Left renal cortex interstitium (tissue), 4 donors: ENCODE results near the gene TRIM59. TPM values are rescaled to one million over a fixed set of nuclear protein-coding genes. Genes with fewer than 3 reads are reported as not detected.

Experiments
- DNase-seq, 4 donors: peaks; one replicate each; pipeline ENCODE4 v3.0.0-alpha.2; 2013; ENCODE audit warnings: low read depth in 4 of 4, low spot score in 2 of 4, missing footprints in 1 of 4
- polyA plus RNA-seq, 4 donors: library from polyadenylated mRNA; unstranded; fragments of 120-200 nt; gene quantifications; one replicate each; pipeline ENCODE4 v1.2.1, GENCODE V29; 2013; ENCODE audit not compliant: insufficient read length in 4 of 4

Gene TRIM59
- polyA plus RNA-seq, result 10 to 100 TPM; 13.5 to 22.8 (median 16.6) TPM

- peak; percentile 88 to 93 (median 90) for DNase-seq
Measured at GRCh38 chr3:160449636-160450598, at the start of gene TRIM59. Gene TRIM59 (minus strand): TSS chr3:160449786. CDS start chr3:160439183, 10,603 bp downstream.

DNA sequence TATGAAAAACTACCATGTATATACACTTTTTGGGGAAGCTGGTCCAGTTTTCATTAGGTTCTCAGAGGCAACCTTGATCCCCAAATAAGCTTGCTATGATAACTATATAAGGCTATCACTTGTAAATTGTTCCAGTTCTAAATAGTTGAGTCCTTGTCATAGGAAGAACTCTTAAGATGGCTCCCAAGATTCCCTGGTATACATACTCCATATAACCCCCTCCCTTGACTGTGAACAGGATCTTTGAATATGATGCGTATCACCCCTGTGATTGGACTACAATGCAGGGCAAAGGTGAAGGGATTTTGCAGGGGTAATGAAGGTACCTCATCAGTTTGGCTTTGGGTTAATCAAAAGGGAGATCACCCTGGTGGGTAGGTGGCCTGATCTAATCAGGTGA is 48.6 kb upstream of the TRIM59 start:
- DNase-seq, result no peak

DNA sequence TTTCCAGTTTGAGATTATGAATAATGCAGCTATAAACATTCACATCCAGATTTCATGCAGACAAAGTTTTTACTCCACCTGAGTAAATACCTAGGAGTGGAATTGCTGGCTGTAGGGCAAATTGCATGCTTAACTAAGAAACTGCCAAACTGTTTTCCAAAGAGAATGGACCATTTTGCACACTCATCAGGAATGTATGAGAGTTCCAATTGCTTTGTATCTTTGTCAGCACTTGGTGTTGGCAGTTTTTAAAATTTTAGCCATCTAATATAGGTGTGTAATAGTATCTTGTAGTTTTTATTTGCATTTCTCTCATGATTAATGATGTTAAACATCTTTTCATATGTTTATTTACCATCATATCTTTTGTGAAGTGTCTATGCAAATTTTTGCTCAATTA is 40.6 kb upstream of the TRIM59 start:
- no peak for DNase-seq

- peak in 2 of 4 donors; percentile 10 to 15 for DNase-seq
Measured at GRCh38 chr3:160486459-160486869, 36.9 kb upstream of the TRIM59 start.

GRCh38 chr3:160482796-160483195 is 33.2 kb upstream of the TRIM59 start:
- no peak for DNase-seq

- no peak for DNase-seq
Measured at GRCh38 chr3:160481856-160482255, 32.3 kb upstream of the TRIM59 start.

DNA sequence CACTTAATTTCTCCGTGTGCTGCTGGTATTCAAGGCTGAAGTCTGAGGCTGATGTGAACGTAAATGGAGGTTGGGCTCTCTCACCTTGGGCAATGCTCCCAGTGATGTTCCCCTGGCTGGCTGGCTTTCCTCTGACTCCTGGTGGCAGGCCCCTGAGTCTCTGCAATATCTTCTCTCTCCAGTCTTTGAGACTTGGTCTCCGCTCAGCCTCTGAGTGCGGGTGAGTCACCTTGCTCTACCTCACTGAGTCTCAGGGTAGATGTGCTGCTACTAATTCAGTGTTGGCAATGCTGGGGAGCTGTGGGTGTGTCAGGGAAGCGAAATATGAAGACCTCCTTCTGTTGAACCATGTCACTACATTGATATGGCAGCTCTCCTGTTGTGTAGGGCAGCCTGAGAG is 31.3 kb upstream of the TRIM59 start:
- no peak for DNase-seq

GRCh38 chr3:160479376-160479775 is 29.8 kb upstream of the TRIM59 start:
- no peak for DNase-seq

DNA sequence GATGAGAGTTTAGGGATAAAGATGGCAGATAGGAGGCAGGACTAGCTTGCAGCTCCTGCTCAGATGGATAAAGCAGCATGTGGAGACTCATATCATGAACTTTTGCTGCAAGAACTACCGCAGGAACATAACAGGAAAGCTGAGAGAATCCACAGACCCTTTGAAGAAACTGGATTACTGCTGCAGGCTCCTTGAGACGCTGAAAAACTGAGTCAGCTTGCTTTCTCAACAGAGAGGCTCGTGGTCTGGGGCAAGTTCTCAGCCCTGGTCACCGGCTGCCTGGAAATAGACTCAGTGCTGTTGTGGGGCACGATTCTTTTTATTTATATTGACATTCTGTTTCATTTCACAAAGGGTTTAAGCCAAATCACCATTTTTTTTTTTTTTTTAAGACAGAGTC is 28.8 kb upstream of the TRIM59 start:
- no peak for DNase-seq

DNA sequence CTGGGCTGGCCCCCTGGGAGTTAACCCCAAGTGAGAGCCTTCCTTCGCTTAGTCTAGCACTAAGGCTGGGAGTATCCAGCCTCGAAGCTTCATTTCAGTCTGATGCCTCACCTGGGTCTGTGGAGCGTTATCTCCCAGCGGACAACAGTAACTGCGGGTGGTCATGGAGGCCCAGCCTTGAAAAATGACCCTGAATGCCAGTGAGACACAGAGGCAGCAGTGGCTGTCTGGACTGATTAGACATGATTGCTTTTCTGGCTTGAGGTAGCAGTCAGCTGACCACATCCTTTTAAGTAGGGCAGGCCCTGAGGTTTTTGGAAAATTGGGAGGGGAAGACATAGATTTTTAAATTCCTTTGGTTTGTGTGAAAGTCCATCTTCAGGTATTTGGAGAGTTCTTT is 28.2 kb upstream of the TRIM59 start:
- no peak for DNase-seq

DNA sequence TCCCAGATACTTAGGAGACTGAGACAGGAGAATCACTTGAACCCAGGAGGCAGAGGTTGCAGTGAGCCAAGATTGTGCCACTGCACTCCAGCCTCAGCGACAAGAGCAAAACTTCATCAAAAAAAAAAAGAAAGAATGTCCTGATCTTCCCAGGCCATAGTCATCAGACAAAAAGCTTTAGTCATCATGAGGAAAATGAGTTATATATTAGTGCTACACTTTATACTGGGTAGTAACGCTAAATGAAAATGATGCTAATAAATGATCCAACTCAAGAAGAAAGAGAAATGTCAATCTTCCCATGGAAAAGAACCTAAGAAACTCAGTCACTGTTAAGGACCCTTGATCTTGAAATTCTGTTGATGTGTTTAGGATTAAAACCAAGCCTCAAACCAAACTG is 26.3 kb upstream of the TRIM59 start:
- no peak for DNase-seq

GRCh38 chr3:160475153-160475552 is 25.6 kb upstream of the TRIM59 start:
- no peak for DNase-seq

DNA sequence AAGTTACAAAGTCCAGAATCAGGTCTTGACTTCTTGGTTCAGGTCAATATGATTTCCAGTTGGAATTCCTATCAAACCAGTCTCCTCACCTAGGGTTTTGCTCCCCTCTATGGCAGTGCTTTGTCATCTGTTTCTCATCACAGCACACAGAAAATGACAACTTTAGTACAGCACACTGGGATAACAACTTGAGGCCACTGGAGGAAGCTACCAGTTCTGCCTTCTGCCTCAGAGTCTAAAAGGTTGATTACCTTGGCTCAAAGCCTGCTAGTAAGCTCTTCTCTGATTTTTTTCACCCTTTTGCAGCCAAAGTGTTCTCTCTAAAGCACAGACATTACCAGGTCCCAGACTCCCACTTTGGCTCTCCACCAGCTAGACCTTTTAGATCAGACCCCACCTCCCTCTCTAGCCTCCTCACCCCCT is 24.8 kb upstream of the TRIM59 start:
- peak in 1 of 4 donors; percentile 15 for DNase-seq

GRCh38 chr3:160473978-160474377 is 24.4 kb upstream of the TRIM59 start:
- no peak for DNase-seq

GRCh38 chr3:160473221-160473620 is 23.6 kb upstream of the TRIM59 start:
- DNase-seq, result no peak

DNA sequence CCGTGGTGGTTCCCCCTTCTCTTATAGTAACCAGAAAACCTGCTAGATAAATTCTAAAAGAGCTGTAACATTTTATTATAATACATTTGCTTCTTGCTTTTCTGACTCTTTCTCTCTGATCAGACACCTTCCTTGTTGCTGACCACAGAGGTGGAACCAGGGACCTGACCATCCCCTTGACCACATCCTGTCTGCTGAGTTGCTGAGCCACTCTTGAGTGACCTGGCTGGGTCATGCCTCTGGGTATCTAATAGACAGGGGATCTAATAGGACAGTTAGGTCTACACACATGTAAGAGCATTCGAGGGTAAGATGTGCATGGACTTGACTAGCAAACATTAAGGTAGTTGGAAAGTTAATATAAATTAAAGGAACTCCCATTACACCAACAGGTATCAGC is 22.8 kb upstream of the TRIM59 start:
- no peak for DNase-seq

DNA sequence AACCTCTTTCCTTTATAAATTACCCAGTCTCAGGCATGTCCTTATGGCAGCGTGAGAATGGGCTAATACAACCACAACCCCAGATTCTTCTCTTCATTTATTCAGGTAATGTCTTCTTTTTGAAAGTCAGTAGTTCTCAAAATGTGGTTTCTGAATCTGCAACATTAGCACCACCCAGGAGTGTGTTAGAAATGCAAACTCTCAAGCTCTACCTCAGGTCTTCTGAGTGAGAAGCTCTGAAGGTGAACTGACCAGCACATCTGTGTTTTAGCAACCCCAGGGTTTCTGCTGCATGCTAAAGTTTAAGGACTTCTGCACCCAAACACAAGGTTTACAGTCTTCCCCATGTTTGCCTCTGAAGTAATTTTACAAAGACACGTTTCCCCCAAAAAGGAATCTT is 22.3 kb upstream of the TRIM59 start:
- DNase-seq, result no peak

DNA sequence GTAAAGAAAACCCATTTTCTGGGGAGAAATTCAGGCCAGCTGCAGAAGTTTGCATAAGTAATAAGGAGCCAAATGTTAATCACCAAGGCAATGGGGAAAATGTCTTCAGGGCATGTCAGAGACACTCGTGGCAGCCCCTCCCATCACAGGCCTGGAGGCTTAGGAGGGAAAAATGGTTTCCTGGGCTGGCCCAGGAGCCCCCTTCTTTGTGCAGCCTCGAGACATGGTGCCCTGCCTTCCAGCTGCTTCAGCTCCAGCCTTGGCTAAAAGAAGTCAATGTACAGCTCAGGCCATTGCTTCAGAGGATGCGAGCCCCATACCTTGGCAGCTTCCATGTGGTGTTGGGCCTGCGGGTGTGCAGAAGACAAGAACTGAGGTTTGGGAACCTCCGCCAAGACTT is 20.6 kb upstream of the TRIM59 start:
- DNase-seq, result no peak

DNA sequence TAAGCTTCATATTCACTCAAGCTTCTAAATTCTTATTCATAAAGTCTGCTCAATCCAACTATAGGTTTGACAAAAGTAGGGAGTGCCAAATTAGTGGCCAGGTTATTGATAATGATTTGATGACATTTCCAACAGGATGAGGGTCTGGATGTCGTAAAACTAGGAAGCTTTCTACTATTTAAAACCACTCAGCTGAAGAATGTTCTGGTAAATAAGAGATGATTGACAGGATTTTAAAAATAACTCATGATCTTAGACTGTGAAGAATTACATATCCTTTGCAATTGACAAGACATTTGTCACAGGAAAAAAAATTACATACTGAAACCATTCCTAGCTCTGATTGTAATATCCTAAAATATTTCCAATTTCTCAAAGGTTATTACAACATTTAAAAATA is 15.4 kb upstream of the TRIM59 start:
- DNase-seq, result no peak

- no peak for DNase-seq
Measured at GRCh38 chr3:160464321-160464720, 14.7 kb upstream of the TRIM59 start.

- DNase-seq, result no peak
Measured at GRCh38 chr3:160460033-160460432, 10.4 kb upstream of the TRIM59 start.

DNA sequence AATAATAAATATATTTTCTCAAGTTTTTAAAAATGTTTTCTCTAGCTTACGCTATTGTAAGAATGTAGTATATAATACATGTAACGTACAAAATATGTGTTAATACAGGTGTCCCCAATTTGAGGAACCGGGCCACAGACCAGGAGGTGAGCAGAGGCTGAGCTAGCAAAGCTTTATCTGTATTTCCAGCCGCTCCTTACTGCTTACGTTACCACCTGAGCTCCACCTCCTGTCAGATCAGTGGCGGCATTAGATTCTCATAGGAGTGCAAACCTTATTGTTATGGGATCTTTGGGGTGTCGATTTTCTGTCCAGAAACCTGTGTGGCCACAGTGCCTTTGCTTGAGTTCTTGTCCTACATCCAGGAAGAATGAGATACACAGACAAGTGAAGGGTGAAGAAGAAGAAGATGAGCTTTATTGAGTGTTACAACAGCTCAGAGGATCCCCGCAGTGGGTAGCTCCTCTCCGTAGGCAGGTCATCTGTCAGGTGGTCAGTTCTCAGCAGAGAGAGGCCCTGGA is 9.9 kb upstream of the TRIM59 start:
- DNase-seq, result no peak
